Keratinocyte (primary cell): ENCODE data around the gene MYO16. TPM values are rescaled to one million over a fixed set of nuclear protein-coding genes. Genes with fewer than 3 reads are reported as not detected.

Experiments used
- DNase-seq: peaks from one replicate; pipeline ENCODE4 v3.0.0-alpha.2; 2011; ENCODE audit warnings: low read depth, missing footprints, low spot score
- FAIRE-seq: peaks from 2 replicates; lab custom pipeline; 2011; peaks lifted over from hg19 to GRCh38; lab: Jason Lieb, UNC
- H2AFZ ChIP-seq: 2 replicates; pipeline ENCODE4 v1.6.0; 2012; ENCODE audit warnings: low read length, control low read depth, inconsistent platforms; ENCODE audit not compliant: control insufficient read depth
- H3K27ac ChIP-seq: 2 replicates; pipeline ENCODE4 v1.5.1; 2011; ENCODE audit warnings: low read length; ENCODE audit not compliant: control insufficient read depth, insufficient read depth
- H3K27me3 ChIP-seq: 3 replicates; pipeline ENCODE4 v1.6.0; 2011; ENCODE audit warnings: low read length; ENCODE audit not compliant: control insufficient read depth, insufficient read depth; ENCODE audit errors: extremely low read depth
- H3K36me3 ChIP-seq, 2 experiments: 2 replicates in 1 of 2; 3 replicates in 1 of 2; pipeline ENCODE4 v1.5.1; 2011; ENCODE audit warnings: low read length in 2 of 2, mild to moderate bottlenecking in 1 of 2; ENCODE audit not compliant: control insufficient read depth in 2 of 2, insufficient read depth in 2 of 2; ENCODE audit errors: extremely low read depth in 1 of 2
- H3K4me1 ChIP-seq: 3 replicates; pipeline ENCODE4 v1.5.1; 2011; ENCODE audit warnings: low read length; ENCODE audit not compliant: control insufficient read depth, insufficient read depth; ENCODE audit errors: extremely low read depth
- H3K4me2 ChIP-seq: 3 replicates; pipeline ENCODE4 v1.6.0; 2011; ENCODE audit warnings: low read depth, low read length; ENCODE audit not compliant: control insufficient read depth, insufficient read depth; ENCODE audit errors: extremely low read depth
- H3K4me3 ChIP-seq, 3 experiments: fragments of 200-600 bp in 1 of 3; sonication (generic) in 1 of 3; 2 replicates in 2 of 3; 3 replicates in 1 of 3; pipeline ENCODE4 v1.5.1; 2011 to 2016; ENCODE audit warnings: low read length in 3 of 3, mild to moderate bottlenecking in 3 of 3, control low read depth in 2 of 3, inconsistent platforms in 1 of 3, low read depth in 1 of 3, mixed read lengths in 1 of 3, mixed run types in 1 of 3, moderate library complexity in 1 of 3; ENCODE audit not compliant: control insufficient read depth in 2 of 3, insufficient read depth in 2 of 3; ENCODE audit errors: extremely low read depth in 1 of 3
- H3K79me2 ChIP-seq: 2 replicates; pipeline ENCODE4 v1.6.0; 2012; ENCODE audit warnings: low read length; ENCODE audit not compliant: control insufficient read depth, insufficient read depth
- H3K9ac ChIP-seq: 3 replicates; pipeline ENCODE4 v1.6.0; 2011; ENCODE audit warnings: low read length; ENCODE audit not compliant: control insufficient read depth, insufficient read depth; ENCODE audit errors: extremely low read depth
- H3K9me1 ChIP-seq: 3 replicates; pipeline ENCODE4 v1.6.0; 2011; ENCODE audit warnings: low read length; ENCODE audit not compliant: control insufficient read depth, insufficient read depth; ENCODE audit errors: extremely low read depth
- H3K9me3 ChIP-seq: 2 replicates; pipeline ENCODE4 v1.5.1; 2012; ENCODE audit warnings: low read depth, low read length; ENCODE audit not compliant: control insufficient read depth
- H4K20me1 ChIP-seq: 3 replicates; pipeline ENCODE4 v1.6.0; 2011; ENCODE audit warnings: low read length; ENCODE audit not compliant: control insufficient read depth, insufficient read depth; ENCODE audit errors: extremely low read depth
- EZH2 ChIP-seq: IDR thresholded peaks from one replicate; pipeline ENCODE4 v1.6.1; 2012; ENCODE audit warnings: inconsistent platforms, mild to moderate bottlenecking, low read length, moderate library complexity
- dilution Hi-C: fragments of 300-500 bp; cut with MboI; formaldehyde crosslinking; loops from one replicate; pipeline ENCODE4 v1.7.0; 2020; ENCODE audit warnings: low sequenced_read_pairs; ENCODE audit not compliant: extremely low pct_ligation_motif_present
- polyA plus RNA-seq, 5 experiments: library from polyadenylated mRNA; depleted of rRNA in 3 of 5; stranded (reverse) in 3 of 5; stranded (forward) in 1 of 5; unstranded in 1 of 5; fragments of >200 nt; gene quantifications; 1 replicate in 1 of 5; 2 replicates in 3 of 5; 3 replicates in 1 of 5; pipeline versions ENCODE4 v1.2.1 to v1.2.3, GENCODE V29; 2011 to 2012; ENCODE audit warnings: missing spikeins in 2 of 5, low read depth in 1 of 5, low replicate concordance in 1 of 5
- TF ChIP-seq, protein P1 (sequence below), 3 experiments: IDR thresholded peaks in 1 of 3; conservative IDR thresholded peaks in 1 of 3; optimal IDR thresholded peaks in 1 of 3; 2 replicates in 2 of 3; 3 replicates in 1 of 3; pipeline versions ENCODE3 to v1.5.1; 2011; ENCODE audit warnings: low read length in 3 of 3, mild to moderate bottlenecking in 3 of 3, moderate library complexity in 2 of 3, control low read depth in 1 of 3, inconsistent platforms in 1 of 3; ENCODE audit not compliant: insufficient read depth in 2 of 3; ENCODE audit errors: extremely low read depth in 1 of 3

MYO16 gene
- polyA plus RNA-seq, 1 donor (not counting 4 experiments of a cell fraction or from before 2014, with no cell fraction given) = 0.08 TPM

DNA sequence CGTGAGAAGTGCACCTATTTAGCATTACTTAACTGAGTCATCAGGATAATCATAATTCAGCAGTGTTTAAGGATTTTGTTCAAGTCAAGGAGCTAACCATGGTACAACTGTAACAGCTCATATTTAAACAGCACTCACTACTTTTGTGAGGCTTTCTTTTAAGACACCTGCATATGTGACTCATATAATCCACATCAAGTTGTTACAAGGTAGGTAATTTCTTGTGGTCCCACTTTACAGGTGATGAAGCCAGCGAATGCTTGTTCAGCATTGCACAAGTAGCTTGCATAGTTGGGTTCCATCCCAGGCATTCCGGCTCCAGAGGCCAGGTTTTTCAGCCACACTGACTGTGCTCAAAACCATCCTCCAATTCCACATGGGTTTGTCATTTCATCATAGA, 569.2 kb downstream of the MYO16 start:
- H3K36me3 ChIP-seq = no peaks in the 10 kb centered on the region
- H3K27me3 ChIP-seq = no peaks in the 10 kb centered on the region
- H3K4me3 ChIP-seq = no peak overlapping the region
- peaks cover 21% of the 10 kb centered on the region for H3K4me1 ChIP-seq
- H3K27ac ChIP-seq = peak overlapping the region; percentile 31
- H4K20me1 ChIP-seq = no peaks in the 10 kb centered on the region
- TF ChIP-seq, protein P1, sequence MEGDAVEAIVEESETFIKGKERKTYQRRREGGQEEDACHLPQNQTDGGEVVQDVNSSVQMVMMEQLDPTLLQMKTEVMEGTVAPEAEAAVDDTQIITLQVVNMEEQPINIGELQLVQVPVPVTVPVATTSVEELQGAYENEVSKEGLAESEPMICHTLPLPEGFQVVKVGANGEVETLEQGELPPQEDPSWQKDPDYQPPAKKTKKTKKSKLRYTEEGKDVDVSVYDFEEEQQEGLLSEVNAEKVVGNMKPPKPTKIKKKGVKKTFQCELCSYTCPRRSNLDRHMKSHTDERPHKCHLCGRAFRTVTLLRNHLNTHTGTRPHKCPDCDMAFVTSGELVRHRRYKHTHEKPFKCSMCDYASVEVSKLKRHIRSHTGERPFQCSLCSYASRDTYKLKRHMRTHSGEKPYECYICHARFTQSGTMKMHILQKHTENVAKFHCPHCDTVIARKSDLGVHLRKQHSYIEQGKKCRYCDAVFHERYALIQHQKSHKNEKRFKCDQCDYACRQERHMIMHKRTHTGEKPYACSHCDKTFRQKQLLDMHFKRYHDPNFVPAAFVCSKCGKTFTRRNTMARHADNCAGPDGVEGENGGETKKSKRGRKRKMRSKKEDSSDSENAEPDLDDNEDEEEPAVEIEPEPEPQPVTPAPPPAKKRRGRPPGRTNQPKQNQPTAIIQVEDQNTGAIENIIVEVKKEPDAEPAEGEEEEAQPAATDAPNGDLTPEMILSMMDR (optimal IDR thresholded peaks at IDR 0.05 in 1 of 3, IDR thresholded peaks at IDR 0.05 in 1 of 3, conservative IDR thresholded peaks at IDR 0.05 in 1 of 3; ENCODE audit: extremely low read depth in 1 of 3, insufficient read depth in 2 of 3, low read length in 3 of 3) = no peak
- no peak for TF ChIP-seq EZH2
- no peaks in the 10 kb centered on the region for H3K79me2 ChIP-seq
- H3K9me3 ChIP-seq = no peaks in the 10 kb centered on the region
- H3K9ac ChIP-seq = no peak overlapping the region
- no peak overlapping the region for H2AFZ ChIP-seq
- peak overlapping the region; percentile 22 for H3K4me2 ChIP-seq
- FAIRE-seq (peak; percentile 98), DNase-seq (peak; percentile 93)
- dilution Hi-C loops = loop anchor here (5.0 kb wide), 1 partner anchor 41 kb away; no protein-coding TSS in a partner anchor
- no peaks in the 10 kb centered on the region for H3K9me1 ChIP-seq

DNA sequence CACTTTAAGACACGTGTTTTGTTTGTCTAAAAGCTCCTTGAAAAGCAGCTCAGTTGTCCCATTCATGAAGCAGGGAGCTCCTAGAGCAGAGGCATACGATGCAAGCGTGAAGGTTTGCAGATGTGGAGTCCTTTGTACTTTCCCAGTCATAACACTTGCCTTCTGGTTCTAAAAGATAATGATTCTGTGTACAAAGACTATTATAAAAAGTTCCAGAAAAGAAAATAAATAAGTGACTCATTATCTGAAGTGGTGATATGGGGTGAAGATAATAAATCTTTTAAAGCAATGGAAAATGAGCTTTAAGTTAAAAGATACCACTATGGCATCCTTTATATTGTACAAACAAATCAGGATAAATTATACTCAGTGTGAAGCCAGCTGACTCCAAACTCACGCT, 569.9 kb downstream of the MYO16 start:
- DNase-seq (no peak), FAIRE-seq (no peak)
- dilution Hi-C loops = loop anchor here (5.0 kb wide), 1 partner anchor 42 kb away; no protein-coding TSS in a partner anchor
- Histone ChIP-seq H2AFZ (no peak overlapping the region), H3K9ac (no peak overlapping the region), H4K20me1 (no peaks in the 10 kb centered on the region), H3K4me3 (no peak overlapping the region), H3K4me2 (no peak overlapping the region), H3K79me2 (no peaks in the 10 kb centered on the region), H3K9me3 (no peaks in the 10 kb centered on the region), H3K27me3 (no peaks in the 10 kb centered on the region), H3K36me3 (no peaks in the 10 kb centered on the region), H3K4me1 (peaks cover 21% of the 10 kb centered on the region), H3K9me1 (no peaks in the 10 kb centered on the region), H3K27ac (no peak overlapping the region)
- TF ChIP-seq, protein P1 (optimal IDR thresholded peaks at IDR 0.05 in 1 of 3, IDR thresholded peaks at IDR 0.05 in 1 of 3, conservative IDR thresholded peaks at IDR 0.05 in 1 of 3; ENCODE audit: extremely low read depth in 1 of 3, insufficient read depth in 2 of 3, low read length in 3 of 3) = no peak
- no peak for TF ChIP-seq EZH2
